ENCODE results near the gene OSMR.

The OSMR gene

GRCh38 chr5:38871790-38872551 lies 26.2 kb downstream of the OSMR start:
- peak; percentile 94 for DNase-seq (ENCODE audit: low spot score)

- no peak for DNase-seq (ENCODE audit: low spot score)
Measured at GRCh38 chr5:38872826-38873225, 27.0 kb downstream of the OSMR start.

- no peak for DNase-seq (ENCODE audit: low spot score)
Measured at GRCh38 chr5:38874948-38875456, 29.2 kb downstream of the OSMR start.

GRCh38 chr5:38878391-38879077 lies 32.7 kb downstream of the OSMR start:
- DNase-seq (ENCODE audit: low spot score), result no peak

GRCh38 chr5:38879078-38879460 lies 33.3 kb downstream of the OSMR start:
- DNase-seq (ENCODE audit: low spot score), result no peak

GRCh38 chr5:38883842-38884241 lies 38.0 kb downstream of the OSMR start:
- DNase-seq (ENCODE audit: low spot score), result no peak

GRCh38 chr5:38885208-38885607 lies 39.4 kb downstream of the OSMR start:
- no peak for DNase-seq (ENCODE audit: low spot score)

- DNase-seq (ENCODE audit: low spot score), result no peak
Measured at GRCh38 chr5:38888041-38888440, 42.2 kb downstream of the OSMR start.

GRCh38 chr5:38889424-38889823 lies 43.6 kb downstream of the OSMR start:
- DNase-seq (ENCODE audit: low spot score), result no peak

- no peak for DNase-seq (ENCODE audit: low spot score)
Measured at GRCh38 chr5:38891563-38891962, 45.8 kb downstream of the OSMR start.

GRCh38 chr5:38892363-38892762 lies 46.6 kb downstream of the OSMR start:
- no peak for DNase-seq (ENCODE audit: low spot score)

GRCh38 chr5:38896760-38897159 lies 50.9 kb downstream of the OSMR start:
- DNase-seq (ENCODE audit: low spot score), result no peak

GRCh38 chr5:38899936-38900335 lies 54.1 kb downstream of the OSMR start:
- DNase-seq (ENCODE audit: low spot score), result no peak

- peak; percentile 16 for DNase-seq (ENCODE audit: low spot score)
Measured at GRCh38 chr5:38905516-38905915, 59.7 kb downstream of the OSMR start.

GRCh38 chr5:38906503-38906902 lies 60.7 kb downstream of the OSMR start:
- no peak for DNase-seq (ENCODE audit: low spot score)

- DNase-seq (ENCODE audit: low spot score), result no peak
Measured at GRCh38 chr5:38911933-38912332, 66.1 kb downstream of the OSMR start.

- no peak for DNase-seq (ENCODE audit: low spot score)
Measured at GRCh38 chr5:38913714-38914113, 67.9 kb downstream of the OSMR start.

- DNase-seq (ENCODE audit: low spot score), result no peak
Measured at GRCh38 chr5:38916802-38917201, 71.0 kb downstream of the OSMR start.

- no peak for DNase-seq (ENCODE audit: low spot score)
Measured at GRCh38 chr5:38921174-38921573, 75.4 kb downstream of the OSMR start.

- peak; percentile 79 for DNase-seq (ENCODE audit: low spot score)
Measured at GRCh38 chr5:38922199-38922598, 76.4 kb downstream of the OSMR start.

GRCh38 chr5:38923661-38924451 lies 78.0 kb downstream of the OSMR start:
- peak; percentile 21 for DNase-seq (ENCODE audit: low spot score)

GRCh38 chr5:38925154-38925925 lies 79.5 kb downstream of the OSMR start:
- peak; percentile 81 for DNase-seq (ENCODE audit: low spot score)

Measured in AG08395 (cell line).